Nephron progenitor cell (in vitro differentiated cells): ENCODE measurements around the gene CCDC197.

ENCODE experiments used
- DNase-seq: peaks from one replicate; pipeline ENCODE4 v3.0.0; 2021
- H3K27ac Mint-ChIP-seq: 2 replicates; pipeline ENCODE4 v1.8.0; 2021; ENCODE audit warnings: mild to moderate bottlenecking, moderate library complexity, mixed read lengths
- H3K27me3 Mint-ChIP-seq: 2 replicates; pipeline ENCODE4 v1.8.0; 2021; ENCODE audit warnings: mild to moderate bottlenecking, low read depth, mixed read lengths; ENCODE audit not compliant: poor library complexity
- H3K36me3 Mint-ChIP-seq: 2 replicates; pipeline ENCODE4 v1.8.0; 2021; ENCODE audit warnings: low read depth, mixed read lengths
- H3K4me1 Mint-ChIP-seq: 2 replicates; pipeline ENCODE4 v1.8.0; 2021; ENCODE audit warnings: mixed read lengths
- H3K4me3 Mint-ChIP-seq: 2 replicates; pipeline ENCODE4 v1.8.0; 2021; ENCODE audit warnings: mild to moderate bottlenecking, moderate library complexity, mixed read lengths
- H3K9me3 Mint-ChIP-seq: 2 replicates; pipeline ENCODE4 v1.8.0; 2021; ENCODE audit warnings: mild to moderate bottlenecking, moderate library complexity, mixed read lengths
- TF ChIP-seq, protein P1 (sequence below): fragments of 200-600 bp; sonication (generic); IDR thresholded peaks from 2 replicates; pipeline ENCODE4 v1.5.0; 2021; ENCODE audit warnings: antibody characterized with exemption

The CCDC197 gene

DNA sequence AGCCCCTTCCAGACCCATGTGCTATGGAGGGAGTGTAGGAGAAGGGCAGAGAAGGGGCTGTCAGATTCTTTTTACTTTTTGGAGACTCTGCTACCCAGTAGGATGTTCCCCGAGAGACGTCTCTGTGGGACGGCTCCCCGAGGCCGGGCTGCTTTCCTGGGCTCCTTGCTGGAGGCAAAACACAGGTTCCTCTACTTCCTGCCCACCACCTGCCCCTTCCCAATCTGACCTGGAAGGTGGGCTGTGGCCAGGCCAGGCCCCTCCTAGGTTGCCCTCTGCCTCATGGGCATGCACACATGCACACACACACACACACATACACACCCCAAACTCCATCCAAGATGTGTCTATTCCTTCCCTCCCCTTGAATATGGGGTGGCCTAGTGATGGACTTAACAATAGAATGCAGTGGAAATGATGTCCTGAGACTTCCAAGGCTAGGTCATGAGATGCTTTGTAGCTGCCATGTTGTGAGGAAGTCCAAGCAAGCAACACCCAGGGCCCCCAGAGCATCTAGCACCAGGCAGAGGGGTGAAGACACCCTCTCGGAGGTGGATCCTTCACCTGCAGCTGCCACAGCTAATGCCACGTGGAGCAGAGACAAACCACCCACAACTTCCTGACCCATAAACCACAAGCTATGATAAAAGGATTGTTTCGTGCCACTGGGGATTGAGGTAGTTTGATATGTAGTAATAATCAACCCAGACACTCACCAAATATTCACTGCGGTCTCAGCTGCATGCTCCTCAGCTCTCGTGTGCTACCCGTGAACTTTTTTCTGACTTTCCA, 19.1 kb upstream of the CCDC197 start:
- Mint-ChIP-seq H3K4me1 (peaks cover 22% of the 10 kb centered on the region), H3K27me3 (peaks cover 21% of the 10 kb centered on the region), H3K36me3 (no peaks in the 10 kb centered on the region), H3K27ac (no peak overlapping the region), H3K9me3 (no peaks in the 10 kb centered on the region), H3K4me3 (no peak overlapping the region)
- DNase-seq: no peak
- TF ChIP-seq, protein P1, sequence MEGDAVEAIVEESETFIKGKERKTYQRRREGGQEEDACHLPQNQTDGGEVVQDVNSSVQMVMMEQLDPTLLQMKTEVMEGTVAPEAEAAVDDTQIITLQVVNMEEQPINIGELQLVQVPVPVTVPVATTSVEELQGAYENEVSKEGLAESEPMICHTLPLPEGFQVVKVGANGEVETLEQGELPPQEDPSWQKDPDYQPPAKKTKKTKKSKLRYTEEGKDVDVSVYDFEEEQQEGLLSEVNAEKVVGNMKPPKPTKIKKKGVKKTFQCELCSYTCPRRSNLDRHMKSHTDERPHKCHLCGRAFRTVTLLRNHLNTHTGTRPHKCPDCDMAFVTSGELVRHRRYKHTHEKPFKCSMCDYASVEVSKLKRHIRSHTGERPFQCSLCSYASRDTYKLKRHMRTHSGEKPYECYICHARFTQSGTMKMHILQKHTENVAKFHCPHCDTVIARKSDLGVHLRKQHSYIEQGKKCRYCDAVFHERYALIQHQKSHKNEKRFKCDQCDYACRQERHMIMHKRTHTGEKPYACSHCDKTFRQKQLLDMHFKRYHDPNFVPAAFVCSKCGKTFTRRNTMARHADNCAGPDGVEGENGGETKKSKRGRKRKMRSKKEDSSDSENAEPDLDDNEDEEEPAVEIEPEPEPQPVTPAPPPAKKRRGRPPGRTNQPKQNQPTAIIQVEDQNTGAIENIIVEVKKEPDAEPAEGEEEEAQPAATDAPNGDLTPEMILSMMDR: no peak

DNA sequence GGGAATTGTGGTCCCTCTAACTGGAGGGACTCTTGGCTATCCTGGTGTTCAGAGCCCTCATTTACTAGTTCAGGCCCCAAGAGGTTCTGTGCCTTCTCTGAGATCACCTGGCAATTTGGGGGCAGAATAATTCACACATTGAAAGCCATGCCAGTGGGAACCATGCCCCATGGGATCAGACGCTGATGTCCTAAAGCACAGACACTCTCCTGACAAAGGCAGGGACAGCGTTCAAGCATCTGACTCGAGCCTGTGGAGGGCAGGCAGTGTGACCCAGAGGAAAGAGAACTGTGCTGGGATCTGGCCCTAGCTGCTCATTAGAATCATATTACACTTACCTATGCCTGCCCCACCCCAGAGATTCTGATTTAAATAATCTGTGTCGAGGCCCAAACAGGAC, 18.4 kb upstream of the CCDC197 start:
- DNase-seq: no peak
- H3K27me3 Mint-ChIP-seq: peaks cover 19% of the 10 kb centered on the region
- no peak overlapping the region for H3K4me3 Mint-ChIP-seq
- TF ChIP-seq, protein P1: no peak
- no peaks in the 10 kb centered on the region for H3K36me3 Mint-ChIP-seq
- no peaks in the 10 kb centered on the region for H3K9me3 Mint-ChIP-seq
- H3K4me1 Mint-ChIP-seq: peaks cover 22% of the 10 kb centered on the region
- H3K27ac Mint-ChIP-seq: no peak overlapping the region

DNA sequence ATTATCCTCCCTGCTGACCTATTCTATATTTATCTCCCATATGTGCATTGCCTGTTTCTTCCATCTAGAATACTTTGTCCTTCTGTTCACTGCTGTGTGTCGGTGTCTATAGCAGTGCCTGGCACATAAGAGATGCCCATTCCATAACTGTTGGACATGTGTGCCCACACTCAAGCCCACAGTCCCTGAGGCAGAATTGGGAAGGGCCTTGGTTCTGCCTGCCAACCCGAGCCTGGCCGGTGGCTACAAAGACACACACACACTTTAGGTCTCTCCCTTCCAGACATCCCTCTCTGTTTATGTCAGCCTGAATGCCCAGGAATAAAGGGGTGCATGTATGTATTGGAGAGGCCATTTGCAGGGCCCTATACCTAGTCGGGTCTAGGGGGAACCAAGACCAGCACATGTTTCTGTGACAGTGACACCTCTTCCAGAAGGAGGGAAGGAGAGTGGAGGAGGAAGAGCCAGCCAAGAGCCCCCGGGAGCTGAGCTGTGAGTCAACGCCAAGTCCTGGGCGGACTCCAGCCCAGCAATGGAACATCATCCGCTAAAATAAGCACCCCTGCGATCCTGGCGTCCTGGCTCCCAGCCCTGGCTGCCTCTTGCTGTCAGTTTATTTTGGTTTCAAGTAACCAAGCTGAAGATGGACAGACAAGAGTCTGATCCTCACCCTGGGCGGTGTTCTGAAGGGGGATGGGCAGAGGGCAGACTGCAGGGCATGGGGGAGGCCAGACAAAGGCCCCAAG, 16.5 kb upstream of the CCDC197 start:
- Mint-ChIP-seq H3K27ac (peak overlapping the region; percentile 95), H3K27me3 (peaks cover 19% of the 10 kb centered on the region), H3K9me3 (no peaks in the 10 kb centered on the region), H3K4me3 (no peak overlapping the region), H3K36me3 (no peaks in the 10 kb centered on the region), H3K4me1 (peaks cover 36% of the 10 kb centered on the region)
- DNase-seq: no peak
- TF ChIP-seq, protein P1: no peak

DNA sequence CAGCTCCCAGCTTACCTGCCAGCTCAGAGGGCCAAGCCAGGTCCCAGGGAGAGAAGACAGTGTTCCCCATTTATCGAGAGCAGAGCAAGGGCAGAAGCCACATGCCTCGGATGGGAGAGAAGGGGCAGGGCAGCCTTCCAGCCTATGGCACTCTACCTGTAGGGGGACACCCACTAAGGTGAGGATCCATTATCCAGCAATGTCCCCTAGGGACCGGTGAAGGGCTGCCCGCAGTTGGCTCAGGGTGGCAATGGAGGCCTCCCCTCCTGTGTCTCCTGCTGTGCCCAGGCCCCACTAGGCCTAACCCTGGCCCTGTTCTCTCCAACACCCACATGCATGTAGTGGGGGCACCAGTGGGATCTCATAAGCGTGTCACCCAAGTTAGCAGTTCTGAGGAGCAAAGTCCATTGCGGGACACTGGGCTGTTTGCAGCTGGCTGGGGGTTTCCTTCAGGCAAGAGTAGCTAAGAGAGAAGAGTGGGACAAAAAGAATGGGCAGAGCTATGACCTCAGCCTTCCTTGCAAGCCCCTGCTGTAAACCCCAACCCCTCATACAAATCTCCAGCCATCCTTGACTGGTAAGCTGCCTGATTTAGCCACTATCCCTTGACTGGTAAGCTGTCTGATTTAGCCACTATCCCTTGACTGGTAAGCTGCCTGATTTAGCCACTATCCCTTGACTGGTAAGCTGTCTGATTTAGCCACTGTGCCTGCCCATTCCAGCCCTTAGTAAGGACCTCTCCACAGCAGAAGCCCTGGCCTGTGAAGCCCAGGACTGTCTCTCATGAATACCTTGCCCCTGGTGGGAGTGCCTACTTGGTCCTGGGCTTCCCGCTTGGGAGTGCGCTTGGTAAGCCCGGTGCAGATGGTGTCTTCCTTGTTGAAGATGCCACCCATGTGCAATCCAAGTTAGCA, 15.5 kb upstream of the CCDC197 start:
- Mint-ChIP-seq H3K27ac (no peak overlapping the region), H3K9me3 (no peaks in the 10 kb centered on the region)
- DNase-seq: no peak

DNA sequence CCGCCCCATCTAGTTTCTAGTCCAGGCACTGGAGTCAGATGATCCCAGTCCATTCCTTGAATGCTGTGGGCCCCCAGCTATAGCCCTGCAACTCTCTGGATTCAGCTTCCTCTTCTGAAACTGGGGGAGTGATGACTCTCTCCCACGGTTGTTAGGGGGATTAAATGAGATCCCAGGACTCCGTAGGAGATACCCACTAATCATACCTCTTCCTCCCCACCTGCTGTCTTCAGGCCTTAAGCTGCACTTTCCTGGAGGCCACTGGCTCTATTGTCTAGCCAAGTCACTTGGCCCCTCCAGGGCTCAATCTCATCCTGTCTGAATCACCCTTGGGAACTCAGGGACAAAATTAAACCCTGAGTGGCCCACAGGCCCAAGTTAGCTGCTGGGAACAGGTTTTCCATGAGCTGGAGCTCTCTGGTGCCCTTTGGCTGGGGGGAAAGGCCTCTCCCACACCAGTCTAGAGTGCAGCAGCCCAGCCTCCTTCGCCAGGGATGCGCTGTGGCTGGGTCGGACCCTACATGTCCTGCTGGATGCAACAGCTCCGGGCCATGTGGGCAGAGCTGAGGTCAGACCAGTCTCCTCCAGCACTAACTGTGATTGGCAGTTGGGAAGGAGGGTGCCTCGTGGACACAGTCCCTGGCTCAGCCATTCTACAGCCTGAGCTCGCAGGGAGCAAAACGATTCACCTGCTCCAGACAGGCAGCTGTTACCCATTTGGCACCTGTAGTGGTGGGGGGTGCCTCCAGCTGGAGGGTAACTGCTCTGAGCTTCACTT, 14.7 kb upstream of the CCDC197 start:
- Mint-ChIP-seq H3K27me3 (peaks cover 13% of the 10 kb centered on the region), H3K4me1 (peaks cover 35% of the 10 kb centered on the region), H3K9me3 (no peaks in the 10 kb centered on the region), H3K36me3 (no peaks in the 10 kb centered on the region), H3K4me3 (no peak overlapping the region), H3K27ac (peak overlapping the region; percentile 75)
- no peak for DNase-seq
- TF ChIP-seq, protein P1: no peak

More for the DNA sequence above, 15.5 kb upstream of the CCDC197 start:
- TF ChIP-seq, protein P1: no peak
- peaks cover 14% of the 10 kb centered on the region for H3K27me3 Mint-ChIP-seq
- peaks cover 32% of the 10 kb centered on the region for H3K4me1 Mint-ChIP-seq
- no peak overlapping the region for H3K4me3 Mint-ChIP-seq
- no peaks in the 10 kb centered on the region for H3K36me3 Mint-ChIP-seq
